Esophagus squamous epithelium (tissue), 5 donors: Measurements from ENCODE around the gene CA10. TPM values are rescaled to one million over a fixed set of nuclear protein-coding genes. Genes with fewer than 3 reads are reported as not detected.

Experiments
- DNase-seq: peaks from one replicate; lab custom pipeline; 2025; lab: John Stamatoyannopoulos, UW
- H3K27ac ChIP-seq, 4 donors: fragments of 200-600 bp; sonication (generic); one replicate each; pipeline ENCODE4 v1.5.1; 2016 to 2019; ENCODE audit warnings: mild to moderate bottlenecking in 1 of 4
- H3K27me3 ChIP-seq, 4 donors: fragments of 200-600 bp; sonication (generic); 1 replicate in 3 of 4; 2 replicates in 1 of 4; pipeline versions ENCODE4 v1.5.1 to v1.6.0; 2017 to 2021; ENCODE audit warnings: antibody characterized with exemption in 1 of 4
- H3K36me3 ChIP-seq, 3 donors: fragments of 200-600 bp; sonication (generic); one replicate each; pipeline ENCODE4 v1.5.1; 2016 to 2019
- H3K4me1 ChIP-seq, 3 donors: fragments of 200-600 bp; sonication (generic); one replicate each; pipeline ENCODE4 v1.5.1; 2017 to 2019
- H3K4me3 ChIP-seq, 4 donors: fragments of 200-600 bp; sonication (generic); 1 replicate in 3 of 4; 2 replicates in 1 of 4; pipeline ENCODE4 v1.5.1; 2016 to 2019; ENCODE audit warnings: mild to moderate bottlenecking in 2 of 4, moderate library complexity in 1 of 4
- H3K9me3 ChIP-seq, 3 donors: fragments of 200-600 bp; sonication (generic); one replicate each; pipeline ENCODE4 v1.5.1; 2016 to 2019
- POLR2A ChIP-seq, 4 donors: fragments of 450-650 bp; IDR thresholded peaks; one replicate each; pipeline ENCODE4 v1.6.1; 2017; ENCODE audit warnings: antibody characterized with exemption in 4 of 4, mild to moderate bottlenecking in 4 of 4, moderate library complexity in 3 of 4
- WGBS, 2 donors: methylation state at CpG; one replicate each; pipeline ENCODE4 v1.1.5; 2018; 5-methylcytosine and 5-hydroxymethylcytosine counted together
- intact Hi-C: fragments of 100-400 bp; cut with DNase I; formaldehyde crosslinking; loops from one replicate; pipeline ENCODE4 v1.15.0; 2022
- total RNA-seq, 4 donors: library from RNA; depleted of rRNA; stranded (reverse); fragments of >200 nt; gene quantifications; one replicate each; pipeline ENCODE4 v1.1.0, GENCODE V29; 2016
- TF ChIP-seq, protein P1 (sequence below), 6 experiments: fragments of 450-650 bp in 4 of 6; fragments of 200-600 bp in 2 of 6; sonication (generic) in 2 of 6; IDR thresholded peaks; one replicate each; pipeline ENCODE4 v1.5.1; 2016 to 2019; ENCODE audit warnings: antibody characterized with exemption in 6 of 6, mild to moderate bottlenecking in 4 of 6, moderate library complexity in 4 of 6
- donor health status: DM: yes; HTN: yes; CAD: no.

Gene CA10
- total RNA-seq, 4 donors from 2014 or later: 0.38 TPM; not detected in 3

DNA sequence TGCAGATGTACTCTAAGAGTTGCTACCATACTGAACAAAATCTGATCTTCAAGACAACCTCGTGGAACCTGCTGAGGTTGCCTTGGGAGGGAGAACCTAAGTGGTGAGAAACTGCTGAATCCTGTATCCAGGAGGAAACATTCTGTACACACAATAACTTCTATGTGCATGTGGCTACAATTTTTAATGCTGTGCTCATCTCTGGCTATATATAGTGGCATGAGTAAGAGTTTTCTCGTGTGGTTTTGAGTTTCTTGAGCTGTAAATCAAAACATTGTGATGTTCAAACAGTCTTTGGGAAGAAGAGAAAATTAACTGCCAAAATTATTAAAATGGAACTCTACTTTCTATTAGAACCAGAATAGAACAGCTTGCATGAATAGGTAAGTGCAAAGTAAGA is 206.8 kb downstream of the CA10 start:
- H3K27me3 ChIP-seq: no peaks in the 10 kb centered on the region
- no peak overlapping the region for H3K27ac ChIP-seq
- TF ChIP-seq, protein P1, sequence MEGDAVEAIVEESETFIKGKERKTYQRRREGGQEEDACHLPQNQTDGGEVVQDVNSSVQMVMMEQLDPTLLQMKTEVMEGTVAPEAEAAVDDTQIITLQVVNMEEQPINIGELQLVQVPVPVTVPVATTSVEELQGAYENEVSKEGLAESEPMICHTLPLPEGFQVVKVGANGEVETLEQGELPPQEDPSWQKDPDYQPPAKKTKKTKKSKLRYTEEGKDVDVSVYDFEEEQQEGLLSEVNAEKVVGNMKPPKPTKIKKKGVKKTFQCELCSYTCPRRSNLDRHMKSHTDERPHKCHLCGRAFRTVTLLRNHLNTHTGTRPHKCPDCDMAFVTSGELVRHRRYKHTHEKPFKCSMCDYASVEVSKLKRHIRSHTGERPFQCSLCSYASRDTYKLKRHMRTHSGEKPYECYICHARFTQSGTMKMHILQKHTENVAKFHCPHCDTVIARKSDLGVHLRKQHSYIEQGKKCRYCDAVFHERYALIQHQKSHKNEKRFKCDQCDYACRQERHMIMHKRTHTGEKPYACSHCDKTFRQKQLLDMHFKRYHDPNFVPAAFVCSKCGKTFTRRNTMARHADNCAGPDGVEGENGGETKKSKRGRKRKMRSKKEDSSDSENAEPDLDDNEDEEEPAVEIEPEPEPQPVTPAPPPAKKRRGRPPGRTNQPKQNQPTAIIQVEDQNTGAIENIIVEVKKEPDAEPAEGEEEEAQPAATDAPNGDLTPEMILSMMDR (IDR thresholded peaks at IDR 0.05): no peak
- no peak for TF ChIP-seq POLR2A (IDR thresholded peaks at IDR 0.05)
- H3K9me3 ChIP-seq: no peaks in the 10 kb centered on the region
- WGBS, 2 donors: 2 to 16% methylated on average over 2 of the region's 2 CpGs
- no peaks in the 10 kb centered on the region for H3K4me1 ChIP-seq
- H3K36me3 ChIP-seq: no peaks in the 10 kb centered on the region
- intact Hi-C loops: no loop called here
- no peak overlapping the region for H3K4me3 ChIP-seq
- DNase-seq: no peak

DNA sequence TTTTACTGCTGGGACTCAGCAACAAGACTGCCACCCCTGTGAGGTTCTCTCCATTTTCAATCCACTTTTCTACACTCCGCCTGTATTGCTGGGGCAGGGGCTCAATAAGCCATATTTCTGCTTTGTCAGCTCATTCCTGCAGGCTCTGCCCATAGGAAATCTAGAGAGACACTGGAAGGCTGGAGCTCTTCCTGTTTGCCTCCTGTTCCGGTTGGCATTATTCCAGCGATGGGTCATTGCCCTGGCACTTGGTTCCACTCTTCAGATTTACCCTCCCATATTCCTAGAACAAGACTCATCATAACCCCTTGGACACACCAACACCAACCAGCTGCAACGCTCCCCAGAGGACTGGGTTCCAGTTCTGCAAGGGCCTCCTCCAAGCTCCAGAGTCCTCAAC is 210.4 kb downstream of the CA10 start:
- Histone ChIP-seq H3K27ac (no peak overlapping the region), H3K36me3 (no peaks in the 10 kb centered on the region), H3K9me3 (no peaks in the 10 kb centered on the region), H3K4me3 (no peak overlapping the region), H3K27me3 (no peaks in the 10 kb centered on the region), H3K4me1 (no peaks in the 10 kb centered on the region)
- intact Hi-C loops: no loop called here
- no peak for DNase-seq
- TF ChIP-seq, protein P1 (IDR thresholded peaks at IDR 0.05): no peak
- TF ChIP-seq POLR2A (IDR thresholded peaks at IDR 0.05): no peak
- 81 to 92% methylated on average over 4 of the region's 4 CpGs for WGBS, 2 donors

DNA sequence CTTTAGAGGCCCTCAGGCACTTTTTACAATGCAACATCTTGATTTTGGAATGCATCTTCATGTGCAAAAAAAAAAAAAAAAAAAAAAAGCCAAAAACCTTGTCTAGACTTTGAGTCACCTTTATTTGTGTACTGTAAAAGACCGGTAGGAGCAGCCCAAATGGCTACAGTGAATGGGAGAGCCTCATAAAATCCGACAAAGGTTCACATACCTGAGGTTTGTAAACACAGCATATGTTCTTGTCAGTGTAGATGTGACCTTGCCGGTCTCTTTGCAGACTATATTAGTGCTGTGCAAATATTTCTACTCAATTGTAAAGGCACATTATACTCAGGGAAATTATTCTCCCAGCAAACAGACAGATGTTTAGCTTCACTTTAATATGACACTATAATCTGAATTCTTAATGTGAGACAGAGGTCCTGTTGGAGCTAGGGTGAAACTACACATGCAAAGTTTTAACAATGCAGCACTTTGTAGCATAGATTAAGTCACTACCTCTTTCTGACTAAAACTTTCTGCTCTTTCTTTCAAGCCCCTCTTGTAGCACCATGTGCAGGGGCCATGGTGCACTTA is 211.3 kb downstream of the CA10 start:
- TF ChIP-seq, protein P1 (IDR thresholded peaks at IDR 0.05): no peak
- no peak for TF ChIP-seq POLR2A (IDR thresholded peaks at IDR 0.05)
- H3K27me3 ChIP-seq: no peaks in the 10 kb centered on the region
- intact Hi-C loops: no loop called here
- WGBS, 2 donors: 22 to 38% methylated on average over 3 of the region's 3 CpGs
- H3K4me1 ChIP-seq: no peaks in the 10 kb centered on the region
- H3K27ac ChIP-seq: no peak overlapping the region
- no peaks in the 10 kb centered on the region for H3K36me3 ChIP-seq
- H3K4me3 ChIP-seq: no peak overlapping the region
- no peaks in the 10 kb centered on the region for H3K9me3 ChIP-seq
- no peak for DNase-seq

DNA sequence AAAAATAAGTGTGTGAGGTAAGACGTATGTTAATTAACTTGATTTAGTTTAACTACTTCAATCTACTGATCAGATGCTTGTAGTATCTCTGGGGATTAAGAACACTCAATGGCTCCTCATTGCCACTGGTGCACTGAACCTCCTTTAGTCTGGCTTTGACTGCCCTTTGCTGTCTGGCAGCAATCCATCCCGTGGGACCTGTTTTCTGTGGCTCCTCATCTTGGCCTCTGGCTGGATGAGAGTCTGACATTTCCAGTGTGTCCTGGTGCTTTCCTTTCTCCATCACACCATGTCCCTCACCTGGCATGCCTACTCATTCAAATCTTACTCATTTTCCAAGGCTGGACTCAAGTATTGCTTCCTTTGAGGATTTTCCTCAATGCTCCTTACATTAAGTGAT is 212.2 kb downstream of the CA10 start:
- no peaks in the 10 kb centered on the region for H3K4me1 ChIP-seq
- WGBS, 2 donors: 70 to 77% methylated on average over 2 of the region's 2 CpGs
- TF ChIP-seq, protein P1 (IDR thresholded peaks at IDR 0.05): no peak
- TF ChIP-seq POLR2A (IDR thresholded peaks at IDR 0.05): no peak

DNA sequence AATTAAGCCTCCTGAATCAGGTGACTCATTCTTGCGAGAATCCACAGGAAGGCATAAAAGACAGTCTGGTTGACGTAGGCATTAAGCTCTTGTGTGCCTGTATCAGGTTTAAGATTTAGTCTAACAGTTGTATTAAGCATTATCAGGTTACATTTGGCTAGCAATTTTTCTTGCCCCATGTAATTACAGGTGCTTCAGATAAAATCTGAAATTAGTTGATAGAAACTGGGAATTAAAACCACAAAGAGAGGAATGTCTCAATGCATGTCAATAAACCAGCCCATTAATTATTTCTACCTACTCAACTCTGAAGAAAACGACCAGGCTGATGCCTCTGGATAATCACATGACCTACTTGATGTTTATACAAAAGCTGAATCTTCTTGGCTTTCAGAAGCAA is 217.2 kb downstream of the CA10 start:
- no peak overlapping the region for H3K4me3 ChIP-seq
- no peaks in the 10 kb centered on the region for H3K36me3 ChIP-seq
- no peak overlapping the region for H3K27ac ChIP-seq
- WGBS, 2 donors: 20 to 32% methylated on average over 3 of the region's 3 CpGs
- TF ChIP-seq, protein P1 (IDR thresholded peaks at IDR 0.05): no peak
- TF ChIP-seq POLR2A (IDR thresholded peaks at IDR 0.05): no peak
- intact Hi-C loops: no loop called here
- no peaks in the 10 kb centered on the region for H3K27me3 ChIP-seq
- no peak for DNase-seq
- no peaks in the 10 kb centered on the region for H3K4me1 ChIP-seq
- no peaks in the 10 kb centered on the region for H3K9me3 ChIP-seq

More for the DNA sequence above, 212.2 kb downstream of the CA10 start:
- no peaks in the 10 kb centered on the region for H3K27me3 ChIP-seq
- H3K9me3 ChIP-seq: no peaks in the 10 kb centered on the region
- no peak overlapping the region for H3K4me3 ChIP-seq
- DNase-seq: no peak
- no peaks in the 10 kb centered on the region for H3K36me3 ChIP-seq
- intact Hi-C loops: no loop called here
- H3K27ac ChIP-seq: no peak overlapping the region
